WTC11 (cell line): ENCODE results near the gene ANGEL2. TPM values are rescaled to one million over a fixed set of nuclear protein-coding genes. Genes with fewer than 3 reads are reported as not detected.

Source experiments
- ATAC-seq: fragments of 200-7000 bp; cut with Tn5 transposase; 2 replicates; pipeline ENCODE4 v1.10.0; 2021; ENCODE audit warnings: mild to moderate bottlenecking, moderate library complexity
- CTCF ChIA-PET: fragments of 300-600 bp; sonication (Branson Sonifier 250); formaldehyde crosslinking; loops from one replicate; lab custom pipeline; 2021; ENCODE audit warnings: antibody characterized with exemption; lab: Charles Lee
- POLR2A ChIA-PET: fragments of 350-600 bp; sonication (Branson Sonifier 250); formaldehyde crosslinking; loops from one replicate; lab custom pipeline; 2021; ENCODE audit warnings: antibody characterized with exemption; lab: Charles Lee
- DNase-seq: peaks from one replicate; pipeline ENCODE4 v3.0.0; 2021; ENCODE audit warnings: low spot score
- H3K27ac Mint-ChIP-seq: 2 replicates; pipeline ENCODE4 v1.8.0; 2021; ENCODE audit warnings: mixed read lengths
- H3K27me3 Mint-ChIP-seq: 2 replicates; pipeline ENCODE4 v1.8.0; 2021; ENCODE audit warnings: low read depth, mild to moderate bottlenecking, moderate library complexity, mixed read lengths
- H3K36me3 Mint-ChIP-seq: 2 replicates; pipeline ENCODE4 v1.8.0; 2021; ENCODE audit warnings: mixed read lengths
- H3K4me1 Mint-ChIP-seq: 2 replicates; pipeline ENCODE4 v1.8.0; 2022; ENCODE audit warnings: mixed read lengths
- H3K4me3 Mint-ChIP-seq: 2 replicates; pipeline ENCODE4 v1.8.0; 2021; ENCODE audit warnings: mild to moderate bottlenecking, moderate library complexity, mixed read lengths
- H3K9me3 Mint-ChIP-seq: 2 replicates; pipeline ENCODE4 v1.8.0; 2021; ENCODE audit warnings: mixed read lengths
- CDX4 ChIP-seq: fragments of 250-450 bp; sonication (Bioruptor Pico); IDR thresholded peaks from 2 replicates; pipeline ENCODE4 v1.9.0; 2021; ENCODE audit warnings: moderate library complexity, mild to moderate bottlenecking, inconsistent platforms, borderline replicate concordance
- CREM ChIP-seq: sonication (generic); formaldehyde crosslinking; IDR thresholded peaks from 2 replicates; pipeline ENCODE4 v1.8.1; 2022; ENCODE audit warnings: mild to moderate bottlenecking, missing genetic modification reagents, moderate library complexity
- E2F4 ChIP-seq: sonication (generic); formaldehyde crosslinking; IDR thresholded peaks from 2 replicates; pipeline ENCODE4 v1.8.1; 2022; ENCODE audit warnings: low read depth, mild to moderate bottlenecking, moderate library complexity, missing genetic modification reagents, borderline replicate concordance
- GRHL2 ChIP-seq: fragments of 250-450 bp; sonication (Bioruptor Pico); IDR thresholded peaks from 2 replicates; pipeline ENCODE4 v1.8.0; 2022; ENCODE audit warnings: mild to moderate bottlenecking, moderate library complexity; ENCODE audit not compliant: insufficient replicate concordance, severe bottlenecking
- GTF2I ChIP-seq: fragments of 250-450 bp; sonication (Bioruptor Pico); conservative IDR thresholded peaks from 2 replicates; pipeline ENCODE4 v1.4.0; 2021; ENCODE audit warnings: mild to moderate bottlenecking
- KAT7 ChIP-seq: sonication (generic); formaldehyde crosslinking; IDR thresholded peaks from 2 replicates; pipeline ENCODE4 v1.8.1; 2023; ENCODE audit warnings: missing genetic modification reagents, mild to moderate bottlenecking, borderline replicate concordance
- MAX ChIP-seq: sonication (generic); formaldehyde crosslinking; IDR thresholded peaks from 2 replicates; pipeline ENCODE4 v1.8.0; 2022; ENCODE audit warnings: mild to moderate bottlenecking, missing genetic modification reagents
- MXD4 ChIP-seq: fragments of 250-450 bp; sonication (Bioruptor Pico); IDR thresholded peaks from 2 replicates; pipeline ENCODE4 v1.8.0; 2021; ENCODE audit warnings: mild to moderate bottlenecking, moderate library complexity, borderline replicate concordance
- NFYB ChIP-seq: sonication (generic); formaldehyde crosslinking; conservative IDR thresholded peaks from 2 replicates; pipeline ENCODE4 v1.8.0; 2022; ENCODE audit warnings: low read depth, missing genetic modification reagents
- NR2C2 ChIP-seq: sonication (generic); formaldehyde crosslinking; IDR thresholded peaks from 2 replicates; pipeline ENCODE4 v1.8.0; 2022; ENCODE audit warnings: mild to moderate bottlenecking, missing genetic modification reagents
- OVOL2 ChIP-seq: fragments of 250-450 bp; sonication (Bioruptor Pico); IDR thresholded peaks from 2 replicates; pipeline ENCODE4 v1.9.0; 2021; ENCODE audit warnings: mild to moderate bottlenecking, borderline replicate concordance
- SMAD4 ChIP-seq: sonication (generic); formaldehyde crosslinking; IDR thresholded peaks from 2 replicates; pipeline ENCODE4 v1.8.0; 2022; ENCODE audit warnings: mild to moderate bottlenecking, missing genetic modification reagents
- ZBTB21 ChIP-seq: sonication (generic); formaldehyde crosslinking; IDR thresholded peaks from 2 replicates; pipeline ENCODE4 v1.8.1; 2023; ENCODE audit warnings: mild to moderate bottlenecking, missing genetic modification reagents, borderline replicate concordance
- ZNF281 ChIP-seq: sonication (generic); formaldehyde crosslinking; IDR thresholded peaks from 2 replicates; pipeline ENCODE4 v1.8.0; 2023; ENCODE audit warnings: mild to moderate bottlenecking, missing genetic modification reagents
- ZNF416 ChIP-seq: fragments of 250-450 bp; sonication (Bioruptor Pico); IDR thresholded peaks from 2 replicates; pipeline ENCODE4 v1.9.0; 2021; ENCODE audit warnings: mild to moderate bottlenecking, inconsistent platforms
- ZNF425 ChIP-seq: fragments of 250-450 bp; sonication (Bioruptor Pico); conservative IDR thresholded peaks from 2 replicates; pipeline ENCODE4 v1.9.0; 2021; ENCODE audit warnings: mild to moderate bottlenecking
- ZSCAN18 ChIP-seq: fragments of 250-450 bp; sonication (Bioruptor Pico); IDR thresholded peaks from 2 replicates; pipeline ENCODE4 v2.1.2; 2022; ENCODE audit warnings: mild to moderate bottlenecking, moderate library complexity
- total RNA-seq: library from RNA; stranded (reverse); gene quantifications from 3 replicates; pipeline ENCODE4 v1.2.3, GENCODE V29; 2021

Gene ANGEL2
- total RNA-seq, 1 experiment from 2014 or later, result 38.6 TPM

GRCh38 chr1:212945056-212945455, 70.6 kb downstream of the ANGEL2 start:
- H3K36me3 Mint-ChIP-seq, result peaks cover 16% of the 10 kb centered on the region
- no peak for DNase-seq
- TF ChIP-seq NFYB (CRISPR knock-in tag), result no peak
- TF ChIP-seq GTF2I (CRISPR knock-in tag), result no peak
- TF ChIP-seq NR2C2 (CRISPR knock-in tag), result no peak
- no peak for TF ChIP-seq E2F4 (CRISPR knock-in tag)
- TF ChIP-seq ZNF281 (CRISPR knock-in tag), result no peak
- TF ChIP-seq, all 79 proteins: peak for 0
- Mint-ChIP-seq H3K27me3 (peaks cover 14% of the 10 kb centered on the region), H3K27ac (no peak overlapping the region), H3K9me3 (peaks cover 14% of the 10 kb centered on the region), H3K4me1 (peaks cover 38% of the 10 kb centered on the region), H3K4me3 (no peak overlapping the region)
- CTCF ChIA-PET, result interaction anchor here (2.7 kb wide), 1 partner anchor 24 kb away, joined by 9 read pairs; no protein-coding TSS in a partner anchor
- ATAC-seq, result no peak
- POLR2A ChIA-PET, result no interaction called here

GRCh38 chr1:212944229-212944901, 71.3 kb downstream of the ANGEL2 start:
- Mint-ChIP-seq H3K36me3 (peaks cover 19% of the 10 kb centered on the region), H3K4me3 (no peak overlapping the region), H3K27me3 (peaks cover 13% of the 10 kb centered on the region), H3K4me1 (peaks cover 32% of the 10 kb centered on the region), H3K9me3 (peaks cover 17% of the 10 kb centered on the region), H3K27ac (no peak overlapping the region)
- ChIA-PET CTCF (interaction anchor here (2.7 kb wide), 1 partner anchor 23 kb away, joined by 9 read pairs; no protein-coding TSS in a partner anchor), POLR2A (no interaction called here)
- DNase-seq (no peak), ATAC-seq (no peak)
- TF ChIP-seq OVOL2 (CRISPR knock-in tag), result no peak

- H3K27ac Mint-ChIP-seq, result no peak overlapping the region
- peaks cover 32% of the 10 kb centered on the region for H3K4me1 Mint-ChIP-seq
- no peak for ATAC-seq
- H3K9me3 Mint-ChIP-seq, result peaks cover 11% of the 10 kb centered on the region
- no peak overlapping the region for H3K4me3 Mint-ChIP-seq
- TF ChIP-seq CDX4 (CRISPR knock-in tag), result no peak
- TF ChIP-seq SMAD4 (CRISPR knock-in tag), result no peak
- no peak for TF ChIP-seq CREM
- TF ChIP-seq KAT7, result no peak
- TF ChIP-seq MXD4 (CRISPR knock-in tag), result no peak
- no peak for TF ChIP-seq GRHL2 (CRISPR knock-in tag)
- TF ChIP-seq ZNF416, result no peak
- no peak for TF ChIP-seq ZBTB21 (CRISPR knock-in tag)
- no peak for TF ChIP-seq ZSCAN18 (CRISPR knock-in tag)
- no peak for TF ChIP-seq MAX (CRISPR knock-in tag)
- TF ChIP-seq ZNF425 (CRISPR knock-in tag), result no peak
- TF ChIP-seq, all 79 proteins: peak for 0
- no peak for DNase-seq
- ChIA-PET POLR2A (no interaction called here), CTCF (interaction anchor here (2.7 kb wide), 1 partner anchor 22 kb away, joined by 9 read pairs; no protein-coding TSS in a partner anchor)
- Mint-ChIP-seq H3K36me3 (peaks cover 13% of the 10 kb centered on the region), H3K27me3 (peaks cover 7% of the 10 kb centered on the region)
Measured at GRCh38 chr1:212943393-212943710, 72.3 kb downstream of the ANGEL2 start.
